Hematopoietic multipotent progenitor cell (in vitro differentiated cells): ENCODE data around the gene CNBP. TPM values are rescaled to one million over a fixed set of nuclear protein-coding genes. Genes with fewer than 3 reads are reported as not detected.
"Not testable (repeated sequence)": the region's sequence is repeated elsewhere in the genome, so short reads cannot be mapped to it uniquely, and the experiment has no call there.

Source experiments
- DNase-seq, 3 donors: peaks; one replicate each; pipeline ENCODE4 v3.0.0-alpha.2; 2011 to 2015; ENCODE audit warnings: low read depth in 2 of 3, low spot score in 2 of 3
- total RNA-seq: library from RNA; depleted of rRNA; stranded (reverse); fragments of >200 nt; gene quantifications from one replicate; pipeline ENCODE4 v1.2.3, GENCODE V29; 2012

The CNBP gene
- 200 TPM for total RNA-seq

GRCh38 chr3:129183569-129184395, at the start of gene CNBP:
Gene CNBP, minus strand, starts transcription at chr3:129183896. Its CDS starts 12,139 bp downstream, at chr3:129171757.
- peak; percentile 82 to 94 (median 93) for DNase-seq

DNA sequence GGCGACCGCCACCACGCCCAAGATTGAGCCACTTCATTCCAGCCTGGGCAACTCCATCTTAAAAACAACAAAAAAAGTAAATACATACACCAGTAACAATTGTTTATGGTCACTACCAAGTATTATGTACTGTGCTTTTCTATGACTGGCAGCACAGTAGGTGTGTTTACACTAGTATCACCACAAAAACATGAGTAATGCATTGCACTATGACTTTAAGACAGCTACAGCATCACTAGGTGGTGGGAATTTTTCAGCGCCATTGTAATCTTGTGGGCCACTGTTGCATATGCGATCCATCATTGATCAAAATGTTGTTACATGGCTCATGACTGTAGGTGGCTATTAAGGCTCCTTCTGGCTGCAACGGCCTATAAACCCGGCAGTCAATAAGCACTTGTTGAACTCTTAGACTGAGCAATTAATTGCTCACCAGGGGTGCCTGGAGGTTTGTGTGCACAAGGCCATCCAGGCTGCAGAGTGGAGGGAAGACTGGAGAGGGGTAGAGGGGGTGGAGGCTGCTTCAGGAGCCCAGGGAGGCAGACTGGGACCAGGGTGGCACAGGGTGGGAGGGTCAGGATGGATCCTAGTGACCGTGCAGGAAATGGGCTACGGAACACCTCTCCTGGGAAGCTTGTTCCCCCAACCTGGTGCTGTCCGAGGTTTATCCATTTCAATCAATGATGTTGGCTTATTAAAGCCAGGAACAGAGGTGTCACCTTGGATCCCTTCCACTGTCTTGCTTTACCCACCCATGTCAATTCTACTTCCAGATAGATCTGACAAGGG, 47.8 kb upstream of the CNBP start:
- no peak for DNase-seq

DNA sequence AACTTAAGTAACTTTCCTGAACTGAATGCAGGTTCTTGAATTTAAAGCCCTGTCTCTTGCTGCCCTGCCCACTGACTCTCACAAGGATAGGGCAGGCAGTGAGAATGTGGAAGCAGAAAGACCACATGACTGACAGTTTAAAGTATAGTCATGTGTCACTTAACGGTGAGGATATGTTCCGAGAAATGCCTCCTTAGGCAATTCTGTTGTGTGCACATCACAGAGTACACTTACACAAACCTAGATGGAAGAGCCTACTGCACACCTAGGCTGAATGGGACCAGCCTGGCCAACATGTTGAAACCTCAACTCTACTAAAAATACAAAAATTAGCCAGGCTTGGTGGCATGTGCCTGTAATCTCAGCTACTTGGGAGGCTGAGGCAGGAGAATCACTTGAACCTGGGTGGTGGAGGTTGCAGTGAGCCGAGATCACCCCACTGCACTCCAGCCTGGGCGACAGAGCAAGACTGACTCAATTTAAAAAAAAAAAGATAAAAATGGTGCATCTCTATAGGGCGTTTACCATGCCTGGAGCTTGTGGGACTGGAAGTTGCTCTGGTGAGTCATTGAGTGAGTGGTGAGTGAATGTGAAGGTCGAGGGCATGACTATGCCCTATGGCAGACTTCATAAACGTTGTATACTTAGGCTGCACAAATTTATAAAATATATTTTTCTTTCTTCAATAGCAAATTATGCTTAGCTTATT, 46.8 kb upstream of the CNBP start:
- DNase-seq, result peak in 2 of 3 donors; percentile 69

DNA sequence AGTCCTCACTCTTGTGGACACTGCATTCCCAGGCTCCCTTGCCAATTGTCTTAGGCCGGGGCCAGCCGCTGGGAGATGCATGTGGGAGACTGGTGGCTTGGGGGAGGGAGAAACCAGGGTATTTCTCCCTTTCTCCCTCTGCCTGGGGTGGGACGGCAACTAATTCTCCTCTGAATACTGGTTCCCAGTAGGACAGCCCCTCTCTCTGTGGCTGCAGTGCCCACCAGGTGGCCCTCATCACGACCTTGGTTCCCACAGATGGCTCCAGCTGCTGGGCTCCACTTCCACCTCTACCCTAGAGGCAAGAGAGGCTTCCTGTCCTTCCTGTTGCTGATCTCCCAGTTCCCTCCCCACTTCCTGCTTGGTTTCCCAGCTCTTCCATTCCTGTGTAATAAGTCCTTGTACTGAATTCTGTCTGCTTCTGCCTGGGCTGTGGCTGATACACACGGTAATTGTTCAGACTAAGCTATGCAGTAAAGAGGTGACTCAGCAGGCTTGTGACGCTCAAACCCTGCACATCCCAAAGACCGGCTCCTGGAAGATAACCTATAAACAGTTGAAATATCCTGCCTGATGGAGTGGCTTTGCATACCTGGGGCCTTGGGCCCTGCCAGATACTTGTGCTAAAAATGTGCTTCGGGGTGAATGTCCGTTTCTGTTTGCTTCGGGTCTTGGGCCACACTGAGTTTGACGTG, 45.3 kb upstream of the CNBP start:
- DNase-seq, result peak in 1 of 3 donors; percentile 13

GRCh38 chr3:129226374-129226773, 42.7 kb upstream of the CNBP start:
- no peak for DNase-seq

- no peak for DNase-seq
Observed at GRCh38 chr3:129224984-129225393, 41.3 kb upstream of the CNBP start.

GRCh38 chr3:129224387-129224786, 40.7 kb upstream of the CNBP start:
- DNase-seq, result peak in 1 of 3 donors; percentile 26

DNA sequence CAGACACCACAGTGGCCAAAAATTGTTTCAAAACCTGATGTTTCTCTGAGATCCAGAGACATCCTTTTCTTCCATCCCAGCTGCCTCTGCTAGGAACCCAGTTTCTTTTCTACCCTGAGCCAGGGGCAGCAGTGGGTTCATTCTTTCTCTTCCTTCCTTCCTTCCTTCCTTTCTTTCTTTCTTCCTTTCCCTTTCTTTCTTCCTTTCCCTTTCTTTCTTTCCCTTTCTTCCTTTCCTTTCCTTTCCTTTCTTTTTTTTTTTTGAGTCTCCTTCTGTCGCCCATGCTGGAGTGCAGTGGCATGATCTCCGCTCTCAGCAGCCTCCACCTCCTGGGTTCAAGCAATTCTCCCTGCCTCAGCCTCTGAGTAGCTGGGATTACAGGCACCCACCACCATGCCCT, 35.0 kb upstream of the CNBP start:
- no peak for DNase-seq

- no peak for DNase-seq
Observed at GRCh38 chr3:129213238-129213637, 29.5 kb upstream of the CNBP start.

GRCh38 chr3:129211772-129212171, 28.1 kb upstream of the CNBP start:
- no peak for DNase-seq

DNA sequence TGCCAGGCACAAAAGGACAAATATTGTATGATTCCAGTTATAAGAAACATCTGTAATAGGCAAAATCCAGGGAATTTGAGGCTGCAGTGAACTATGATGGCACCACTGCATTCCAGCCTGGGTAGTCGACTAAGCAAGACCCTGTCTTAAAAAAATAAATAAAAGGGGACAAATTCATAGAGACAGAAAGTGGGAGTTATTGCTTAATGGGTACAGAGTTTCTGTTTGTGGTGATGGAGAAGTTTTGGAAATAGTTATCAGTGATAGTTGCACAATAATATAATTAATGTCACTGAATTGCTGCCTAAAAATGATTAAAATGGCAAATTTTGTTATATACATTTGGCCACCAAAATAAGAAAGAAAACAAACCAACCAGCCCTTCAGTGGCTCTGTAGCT, 27.6 kb upstream of the CNBP start:
- DNase-seq, result no peak

DNA sequence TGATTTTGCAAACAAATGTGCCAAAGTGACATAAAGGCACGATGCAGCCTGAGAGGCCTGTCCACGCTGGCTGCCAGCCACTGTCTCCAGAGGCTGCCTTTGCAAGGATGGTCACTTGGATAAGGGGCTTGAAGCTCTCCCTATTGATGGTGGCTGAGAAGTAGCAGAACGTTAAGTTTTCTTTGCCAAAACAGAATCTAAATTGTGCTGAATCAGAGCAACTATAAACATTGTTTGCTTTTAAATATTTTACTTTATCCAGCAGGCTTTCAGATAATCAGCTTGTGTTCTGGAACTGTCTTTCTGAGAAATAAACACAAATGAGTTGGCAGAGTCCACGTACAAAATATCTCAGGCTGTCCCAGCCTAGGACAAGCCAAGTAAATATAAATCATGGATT, 23.8 kb upstream of the CNBP start:
- DNase-seq, result no peak

GRCh38 chr3:129205109-129205832, 21.6 kb upstream of the CNBP start:
- DNase-seq, result no peak

DNA sequence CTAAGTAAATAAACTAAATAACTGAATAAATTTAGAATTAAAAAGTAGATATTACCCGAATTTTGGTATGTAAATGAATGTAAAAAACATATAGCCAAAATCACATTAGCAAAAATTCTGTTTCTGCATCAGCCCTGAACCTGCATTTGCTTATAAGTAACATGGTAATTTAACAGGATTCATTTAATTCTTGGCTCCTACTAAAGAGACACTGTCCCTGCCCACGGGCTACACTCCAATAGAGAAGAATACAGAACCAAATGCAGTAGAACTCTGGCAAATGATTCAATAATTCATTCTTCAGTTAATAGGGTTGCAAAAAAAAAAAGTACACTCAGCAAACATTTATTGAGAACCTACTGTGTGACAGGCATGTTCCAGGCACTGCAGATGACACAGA, 20.8 kb upstream of the CNBP start:
- no peak for DNase-seq

- DNase-seq, result peak in 1 of 3 donors; percentile 23
Observed at GRCh38 chr3:129199366-129199765, 15.7 kb upstream of the CNBP start.

DNA sequence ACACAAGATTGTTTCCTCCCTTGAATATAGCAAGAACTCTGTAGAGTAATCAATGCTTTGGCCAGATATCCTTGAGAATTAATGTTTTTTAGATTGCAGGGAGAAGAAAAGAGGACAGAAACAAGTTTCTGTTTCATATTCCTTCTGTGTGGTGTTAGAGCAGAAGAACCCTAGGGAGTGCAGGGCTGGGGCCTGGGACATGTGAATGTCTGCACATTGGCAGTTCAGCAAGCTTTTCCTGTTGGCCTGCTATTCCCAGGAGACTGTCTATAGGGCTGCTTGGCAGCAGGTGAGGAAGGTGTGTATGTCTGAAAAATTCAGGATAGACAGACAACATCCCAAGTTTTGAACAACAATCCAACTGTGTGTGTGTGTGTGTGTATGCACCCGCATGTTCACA, 13.6 kb upstream of the CNBP start:
- no peak for DNase-seq

DNA sequence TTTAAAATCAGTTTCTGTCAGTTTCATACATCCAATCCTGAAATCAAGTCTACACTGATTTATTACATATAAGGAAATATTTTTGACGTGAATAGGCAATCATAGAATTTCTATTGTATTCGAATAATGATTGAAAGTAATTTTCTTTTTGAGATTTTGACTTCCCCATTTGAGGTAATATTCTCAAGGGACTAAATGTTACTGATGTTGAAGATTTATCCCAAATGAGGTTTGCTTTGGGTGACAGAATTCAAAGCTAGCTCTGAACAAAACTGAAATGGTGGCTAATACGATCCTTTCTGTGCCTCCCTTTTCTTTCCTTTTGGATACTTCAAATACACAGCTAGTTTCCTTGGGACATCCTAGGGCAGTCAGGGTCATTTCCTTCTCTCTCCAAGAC, 12.9 kb upstream of the CNBP start:
- DNase-seq, result no peak

GRCh38 chr3:129195731-129196256, 12.1 kb upstream of the CNBP start:
- DNase-seq, result peak in 2 of 3 donors; percentile 72 to 85

GRCh38 chr3:129189793-129190192, 6.1 kb upstream of the CNBP start:
- DNase-seq, result not testable (repeated sequence)

- no peak for DNase-seq
Observed at GRCh38 chr3:129187857-129188256, 4.2 kb upstream of the CNBP start.
